ENCODE results near the gene MYO1B. TPM values are rescaled to one million over a fixed set of nuclear protein-coding genes. Genes with fewer than 3 reads are reported as not detected.

Gene MYO1B
- total and polyA plus RNA-seq, 2 of the 4 experiments (the other 2 are of a cell fraction): 57.2 to 116 TPM

Small RNA genes within 50 kb of the gene (microRNA-seq; reads per million reads assigned to microRNA genes)
- gene RNU6-1045P (ENCODE audit: insufficient read depth, insufficient read length): not detected

Small RNA genes within 50 kb of the gene (small RNA-seq; reads per million reads assigned to genes)
- 0 to 0.60 (median 0) reads per million in 5 experiments for gene RNU6-1045P

Other genes starting within 250 kb of the MYO1B start
- gene STAT1, start 231.2 kb upstream of the MYO1B start, total RNA-seq (2012; rRNA removed): 67.9 and 80.3 TPM in 2 replicates
- gene STAT1, start 231.2 kb upstream of the MYO1B start, polyA plus RNA-seq (2012; rRNA removed): 42.6 and 43.2 TPM in 2 replicates
- gene STAT4, start 94.4 kb upstream of the MYO1B start, total RNA-seq (2012; rRNA removed): 0.28 and 0.36 TPM in 2 replicates
- 0.47 and 0.48 TPM in 2 replicates for gene STAT4, start 94.4 kb upstream of the MYO1B start, polyA plus RNA-seq (2012; rRNA removed)

All from IMR-90 (cell line).